PC-9 (cell line): ENCODE measurements around the gene THNSL1.

Experiments
- CTCF ChIP-seq: fragments of 200-600 bp; sonication (generic); conservative IDR thresholded peaks from 2 replicates; pipeline ENCODE4 v1.6.1; 2017; ENCODE audit warnings: mixed run types, antibody characterized with exemption, mild to moderate bottlenecking, moderate library complexity
- EZH2 ChIP-seq: fragments of 200-600 bp; sonication (generic); IDR thresholded peaks from 2 replicates; pipeline ENCODE4 v1.8.0; 2017; ENCODE audit warnings: antibody characterized with exemption, low read depth

- no peak for TF ChIP-seq CTCF
- TF ChIP-seq EZH2 = no peak
These were observed 33.3 kb upstream of the THNSL1 start for GRCh38 chr10:24983130-24983529.
